Chondrocyte (in vitro differentiated cells): ENCODE measurements around the gene ZDHHC11B. TPM values are rescaled to one million over a fixed set of nuclear protein-coding genes. Genes with fewer than 3 reads are reported as not detected.
"Not testable (repeated sequence)": the region's sequence is repeated elsewhere in the genome, so short reads cannot be mapped to it uniquely, and the experiment has no call there.

Source experiments
- DNase-seq: peaks from one replicate; pipeline ENCODE4 v3.0.0; 2021; ENCODE audit warnings: mixed read lengths, low spot score
- H3K27ac Mint-ChIP-seq: one replicate; pipeline ENCODE4 v1.8.0; 2021; ENCODE audit warnings: mild to moderate bottlenecking, moderate library complexity, mixed read lengths; ENCODE audit not compliant: unreplicated experiment
- H3K27me3 Mint-ChIP-seq: 2 replicates; pipeline ENCODE4 v1.8.0; 2021; ENCODE audit warnings: low read depth, mixed read lengths
- H3K36me3 Mint-ChIP-seq: 2 replicates; pipeline ENCODE4 v1.8.0; 2021; ENCODE audit warnings: low read depth, mixed read lengths
- H3K4me1 Mint-ChIP-seq: 2 replicates; pipeline ENCODE4 v1.8.0; 2021; ENCODE audit warnings: low read depth, mild to moderate bottlenecking, mixed read lengths
- H3K4me3 Mint-ChIP-seq: one replicate; pipeline ENCODE4 v1.8.0; 2021; ENCODE audit warnings: mild to moderate bottlenecking, moderate library complexity, mixed read lengths; ENCODE audit not compliant: unreplicated experiment
- H3K9me3 Mint-ChIP-seq: 2 replicates; pipeline ENCODE4 v1.8.0; 2021; ENCODE audit warnings: low read depth, mixed read lengths
- total RNA-seq: library from RNA; stranded (reverse); gene quantifications from 3 replicates; pipeline ENCODE4 v1.2.1, GENCODE V29; 2021
- TF ChIP-seq, protein P1 (sequence below): fragments of 200-600 bp; sonication (generic); IDR thresholded peaks from 2 replicates; pipeline ENCODE4 v1.5.0; 2021; ENCODE audit warnings: antibody characterized with exemption, mild to moderate bottlenecking, moderate library complexity

Gene ZDHHC11B
- total RNA-seq, 1 donor from 2014 or later: 0.17 TPM

DNA sequence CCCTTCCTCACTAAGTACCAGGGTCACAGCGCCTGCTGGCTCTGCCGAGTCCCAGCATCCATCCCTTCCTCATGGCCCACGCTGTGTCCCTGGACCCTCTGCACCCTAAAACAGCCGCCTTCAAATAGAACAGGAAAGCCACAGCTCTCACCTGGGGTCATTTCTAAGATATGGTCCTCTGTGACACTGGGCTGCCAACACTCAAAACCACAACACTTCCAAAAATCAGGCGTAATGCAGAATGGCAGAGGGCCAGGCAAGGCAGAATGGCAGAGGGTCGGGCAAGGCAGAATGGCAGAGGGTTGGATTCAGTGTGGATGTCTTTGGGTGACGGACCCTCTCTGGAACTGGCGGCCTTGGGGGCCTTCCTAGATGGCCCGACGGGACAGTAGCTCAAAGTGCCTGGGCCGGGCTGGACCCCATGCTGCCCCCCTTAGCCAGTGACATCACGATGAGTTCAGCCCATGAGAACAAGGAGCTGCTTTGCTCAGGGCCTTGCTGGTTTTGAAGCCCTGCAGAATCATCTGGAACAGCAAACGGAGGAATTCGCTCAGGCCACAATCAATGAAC lies 35.3 kb downstream of the ZDHHC11B start:
- TF ChIP-seq, protein P1, sequence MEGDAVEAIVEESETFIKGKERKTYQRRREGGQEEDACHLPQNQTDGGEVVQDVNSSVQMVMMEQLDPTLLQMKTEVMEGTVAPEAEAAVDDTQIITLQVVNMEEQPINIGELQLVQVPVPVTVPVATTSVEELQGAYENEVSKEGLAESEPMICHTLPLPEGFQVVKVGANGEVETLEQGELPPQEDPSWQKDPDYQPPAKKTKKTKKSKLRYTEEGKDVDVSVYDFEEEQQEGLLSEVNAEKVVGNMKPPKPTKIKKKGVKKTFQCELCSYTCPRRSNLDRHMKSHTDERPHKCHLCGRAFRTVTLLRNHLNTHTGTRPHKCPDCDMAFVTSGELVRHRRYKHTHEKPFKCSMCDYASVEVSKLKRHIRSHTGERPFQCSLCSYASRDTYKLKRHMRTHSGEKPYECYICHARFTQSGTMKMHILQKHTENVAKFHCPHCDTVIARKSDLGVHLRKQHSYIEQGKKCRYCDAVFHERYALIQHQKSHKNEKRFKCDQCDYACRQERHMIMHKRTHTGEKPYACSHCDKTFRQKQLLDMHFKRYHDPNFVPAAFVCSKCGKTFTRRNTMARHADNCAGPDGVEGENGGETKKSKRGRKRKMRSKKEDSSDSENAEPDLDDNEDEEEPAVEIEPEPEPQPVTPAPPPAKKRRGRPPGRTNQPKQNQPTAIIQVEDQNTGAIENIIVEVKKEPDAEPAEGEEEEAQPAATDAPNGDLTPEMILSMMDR: no peak
- no peaks in the 10 kb centered on the region for H3K4me1 Mint-ChIP-seq
- H3K27me3 Mint-ChIP-seq: peaks cover 9% of the 10 kb centered on the region
- no peaks in the 10 kb centered on the region for H3K36me3 Mint-ChIP-seq
- no peaks in the 10 kb centered on the region for H3K9me3 Mint-ChIP-seq
- no peak overlapping the region for H3K4me3 Mint-ChIP-seq
- no peak overlapping the region for H3K27ac Mint-ChIP-seq
- DNase-seq: no peak

DNA sequence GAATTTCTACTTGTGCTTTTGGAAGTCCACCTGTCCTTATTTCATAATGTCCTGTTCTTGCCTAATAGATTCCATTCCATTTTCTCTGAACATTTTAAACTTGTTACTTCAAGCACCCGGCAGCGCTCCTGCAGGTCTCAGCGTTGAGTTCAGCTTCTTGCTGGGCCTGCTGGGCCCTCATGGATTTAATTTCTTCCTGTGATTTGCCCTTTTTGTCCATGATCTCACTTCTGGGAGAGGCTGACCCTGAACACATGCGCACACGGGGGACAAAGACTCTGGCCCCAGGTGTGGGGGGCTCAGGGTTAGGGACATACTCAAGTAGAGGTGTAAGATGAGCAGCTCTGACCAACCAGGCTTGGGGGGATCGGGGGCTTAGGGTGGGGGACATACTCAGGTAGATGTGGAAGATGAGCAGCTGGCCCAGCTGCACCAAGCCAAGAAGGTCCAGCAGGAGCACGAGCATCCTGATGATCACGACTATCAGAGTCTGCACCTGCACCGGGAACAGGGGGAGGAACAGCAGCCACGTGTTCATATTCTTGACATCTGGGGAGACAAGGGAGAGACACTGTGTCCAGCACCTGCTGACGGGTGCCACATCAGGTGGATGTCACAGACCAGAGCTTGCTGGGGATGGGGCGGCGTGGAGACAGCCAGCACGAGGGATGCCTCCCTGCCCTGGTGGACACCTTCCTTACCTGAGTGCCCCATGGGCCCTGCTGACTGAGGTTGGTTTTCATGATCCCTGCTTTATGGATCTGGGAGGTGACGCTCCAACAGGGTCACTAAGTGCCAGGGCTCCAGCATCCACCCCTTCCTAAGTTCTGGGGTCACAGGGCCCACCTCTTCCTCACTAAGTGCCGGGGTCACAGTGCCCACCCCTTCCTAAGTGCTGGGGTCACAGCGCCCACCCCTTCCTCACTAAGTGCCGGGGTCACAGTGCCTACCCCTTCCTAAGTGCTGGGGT lies 36.2 kb downstream of the ZDHHC11B start:
- H3K4me3 Mint-ChIP-seq, H3K4me1 Mint-ChIP-seq, H3K36me3 Mint-ChIP-seq, H3K27ac Mint-ChIP-seq, DNase-seq, H3K9me3 Mint-ChIP-seq, H3K27me3 Mint-ChIP-seq: not testable (repeated sequence)

DNA sequence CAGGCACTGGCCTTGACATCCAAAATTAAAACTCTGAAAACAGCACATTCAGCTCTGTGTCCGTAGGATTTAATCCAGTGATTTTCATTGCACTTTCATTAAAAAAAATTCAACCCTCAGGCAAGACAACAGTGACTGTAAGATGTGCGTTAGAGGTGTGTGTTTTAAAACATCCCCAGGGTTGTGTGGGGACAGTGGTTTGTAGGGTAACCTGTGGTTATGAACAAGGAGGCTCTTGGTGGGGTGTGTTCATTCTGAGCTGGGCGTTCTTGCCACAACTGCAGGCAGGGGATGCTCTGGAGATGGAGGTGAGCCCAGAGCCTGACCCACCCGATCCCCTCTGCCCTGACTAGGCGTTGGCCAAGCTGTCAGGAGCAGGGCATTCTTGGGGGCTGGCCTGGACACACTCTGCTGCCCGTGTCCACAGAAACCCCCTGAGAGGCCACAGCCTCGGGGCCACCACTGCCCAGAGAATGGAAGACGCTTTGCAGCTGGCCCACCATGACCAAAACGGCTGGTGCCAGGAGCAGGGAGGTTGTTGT lies 37.2 kb downstream of the ZDHHC11B start:
- not testable (repeated sequence) for H3K27ac Mint-ChIP-seq, H3K27me3 Mint-ChIP-seq, DNase-seq, H3K4me1 Mint-ChIP-seq, H3K4me3 Mint-ChIP-seq, H3K9me3 Mint-ChIP-seq, H3K36me3 Mint-ChIP-seq

DNA sequence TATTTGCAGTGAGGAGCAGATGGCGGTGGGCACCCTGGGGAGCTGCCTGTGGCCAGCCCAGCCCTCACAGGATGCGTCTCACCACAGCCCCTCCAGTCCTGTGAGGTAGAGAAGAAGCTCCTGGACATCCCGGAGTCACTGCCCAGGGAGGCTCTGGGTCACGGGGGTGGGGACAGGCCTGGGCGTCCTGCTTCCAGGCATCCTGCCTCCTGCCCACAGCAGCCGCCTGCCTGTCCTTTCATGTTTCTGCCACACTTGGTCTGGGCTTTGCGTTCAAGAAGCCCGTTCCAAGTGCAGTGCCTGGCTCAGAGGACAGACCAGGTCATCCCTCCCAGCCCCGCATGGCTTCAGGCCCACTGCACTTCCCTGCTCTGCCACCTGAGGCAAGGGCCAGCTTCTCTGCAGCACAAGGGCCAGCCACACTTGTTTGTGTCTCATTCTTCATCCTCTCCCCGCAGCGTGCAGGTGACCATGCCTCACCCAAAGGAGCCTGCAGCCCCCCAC lies 38.2 kb downstream of the ZDHHC11B start:
- no peak overlapping the region for H3K27ac Mint-ChIP-seq
- DNase-seq: no peak
- peaks cover 11% of the 10 kb centered on the region for H3K27me3 Mint-ChIP-seq
- peaks cover 3% of the 10 kb centered on the region for H3K9me3 Mint-ChIP-seq
- H3K4me1 Mint-ChIP-seq: no peaks in the 10 kb centered on the region
- no peaks in the 10 kb centered on the region for H3K36me3 Mint-ChIP-seq
- H3K4me3 Mint-ChIP-seq: no peak overlapping the region
- TF ChIP-seq, protein P1: no peak

DNA sequence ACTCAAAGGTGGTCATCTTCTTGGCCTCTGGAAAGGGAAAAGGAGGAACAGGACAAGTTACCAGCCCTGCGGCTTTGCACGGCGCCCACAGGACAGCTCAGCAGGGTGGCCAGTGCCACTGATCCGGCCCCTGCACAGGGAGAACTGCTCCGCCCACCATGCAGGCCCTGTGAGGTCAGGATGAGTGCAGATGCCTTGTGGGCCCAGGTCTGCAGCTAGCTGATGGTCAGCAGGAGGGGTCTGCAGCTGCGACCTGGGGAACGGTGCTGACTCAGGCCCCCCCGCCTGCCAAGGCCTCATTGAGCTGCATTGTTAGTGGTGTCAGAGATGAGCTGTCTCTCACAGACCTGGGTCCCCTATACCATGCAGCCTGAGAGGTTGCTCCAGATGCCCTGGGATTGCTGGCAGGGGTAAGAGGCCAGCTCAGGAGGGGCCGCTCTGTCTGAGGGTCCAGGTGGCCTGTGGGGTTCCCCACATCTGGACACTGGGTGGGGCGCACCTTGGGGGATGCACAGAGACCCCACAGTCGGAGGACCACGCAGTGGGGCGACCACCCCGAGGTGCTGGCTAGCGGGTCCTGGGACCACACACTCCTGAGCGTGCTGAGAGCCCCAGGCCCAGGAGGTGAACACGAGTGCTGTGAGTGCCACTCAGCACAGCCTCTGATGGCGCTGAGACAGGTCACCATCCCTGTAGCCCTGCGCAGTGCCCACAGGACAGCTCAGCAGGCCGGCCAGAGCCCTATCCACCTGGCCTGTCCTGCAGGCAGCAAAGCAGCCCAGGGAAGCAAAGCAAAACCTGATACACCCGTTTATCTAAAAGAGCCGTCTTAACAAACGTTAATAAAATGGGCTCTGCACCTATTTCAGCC lies 39.0 kb downstream of the ZDHHC11B start:
- not testable (repeated sequence) for H3K36me3 Mint-ChIP-seq, H3K4me1 Mint-ChIP-seq, H3K27ac Mint-ChIP-seq, DNase-seq, H3K9me3 Mint-ChIP-seq, H3K4me3 Mint-ChIP-seq
- H3K27me3 Mint-ChIP-seq: peaks cover 11% of the 10 kb centered on the region

DNA sequence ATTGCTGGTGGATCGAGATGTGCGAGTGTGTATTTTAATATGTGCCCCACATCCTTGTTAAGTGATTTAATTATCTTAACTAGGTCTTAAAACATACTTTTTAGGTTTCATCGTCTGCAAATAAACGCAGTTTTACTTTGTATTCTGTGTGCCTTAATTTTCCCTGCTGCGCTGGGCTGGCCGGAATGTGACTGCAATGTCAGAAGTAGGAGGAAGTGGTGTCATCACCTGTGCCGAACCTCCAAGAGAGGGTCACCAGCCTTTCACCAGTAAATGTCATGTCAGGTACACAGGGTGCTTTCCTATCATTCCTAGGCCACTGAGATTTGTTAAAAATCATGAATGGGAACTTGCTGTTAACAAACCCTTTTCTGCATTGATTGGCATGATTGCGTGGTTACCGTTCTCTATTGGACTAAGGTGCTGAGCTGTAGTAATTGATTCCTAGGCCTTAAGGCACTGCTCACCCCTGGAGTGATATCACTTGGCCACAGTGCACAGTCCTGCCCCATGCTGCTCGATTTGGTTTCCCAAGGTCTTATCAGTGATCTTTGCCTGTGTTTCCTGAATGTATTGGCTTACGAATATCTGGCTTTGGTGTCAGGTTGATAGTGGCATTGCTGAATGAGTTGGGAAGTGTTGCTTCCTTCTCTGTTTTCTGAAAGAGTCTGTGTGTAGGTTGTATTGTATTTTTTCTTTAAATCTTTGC lies 40.7 kb downstream of the ZDHHC11B start:
- not testable (repeated sequence) for H3K4me3 Mint-ChIP-seq, H3K9me3 Mint-ChIP-seq, H3K27ac Mint-ChIP-seq, H3K36me3 Mint-ChIP-seq, H3K4me1 Mint-ChIP-seq, DNase-seq
- peaks cover 15% of the 10 kb centered on the region for H3K27me3 Mint-ChIP-seq

DNA sequence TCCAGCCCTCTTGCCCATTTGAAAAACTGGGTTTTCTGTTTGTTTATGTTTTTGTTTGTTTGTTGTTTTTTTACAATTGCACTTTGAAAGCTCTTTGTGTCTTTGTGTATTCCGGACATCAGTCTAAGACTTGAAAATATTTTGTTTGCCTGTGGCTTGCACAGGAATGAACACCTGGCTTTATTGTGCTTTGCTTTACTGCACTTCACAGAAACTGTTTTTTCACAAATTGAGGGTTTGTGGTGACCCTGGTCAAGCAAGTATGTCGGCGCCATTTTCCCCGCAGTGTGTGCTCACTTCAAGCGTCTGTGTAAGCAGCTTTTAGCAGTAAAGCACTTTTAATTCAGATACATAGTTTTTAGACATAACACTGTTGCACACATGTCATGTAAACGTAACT lies 42.3 kb downstream of the ZDHHC11B start:
- not testable (repeated sequence) for H3K4me1 Mint-ChIP-seq, DNase-seq, H3K27ac Mint-ChIP-seq, H3K36me3 Mint-ChIP-seq, H3K9me3 Mint-ChIP-seq, H3K4me3 Mint-ChIP-seq
- H3K27me3 Mint-ChIP-seq: peaks cover 18% of the 10 kb centered on the region

DNA sequence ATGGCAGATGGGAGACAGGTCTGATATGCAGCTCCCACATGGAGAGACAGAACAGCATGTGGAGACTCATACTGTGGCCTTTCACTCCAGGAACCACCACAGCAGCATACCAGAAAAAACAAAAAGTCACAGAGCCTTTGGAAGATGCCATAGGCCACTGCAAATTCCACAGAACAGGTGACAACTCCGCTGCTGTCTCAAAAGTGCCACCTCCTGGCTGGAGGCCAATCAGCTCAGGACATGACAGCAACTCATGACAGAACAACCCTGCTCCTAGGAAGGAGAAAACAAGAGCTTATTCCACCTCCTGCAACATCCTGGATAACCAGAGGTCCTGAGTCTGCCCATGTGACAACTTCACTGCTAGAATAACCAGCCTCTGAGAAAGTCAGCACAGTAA lies 50.4 kb downstream of the ZDHHC11B start:
- not testable (repeated sequence) for DNase-seq, H3K4me3 Mint-ChIP-seq, H3K27ac Mint-ChIP-seq, H3K4me1 Mint-ChIP-seq, H3K36me3 Mint-ChIP-seq, H3K9me3 Mint-ChIP-seq
- H3K27me3 Mint-ChIP-seq: peaks cover 41% of the 10 kb centered on the region

DNA sequence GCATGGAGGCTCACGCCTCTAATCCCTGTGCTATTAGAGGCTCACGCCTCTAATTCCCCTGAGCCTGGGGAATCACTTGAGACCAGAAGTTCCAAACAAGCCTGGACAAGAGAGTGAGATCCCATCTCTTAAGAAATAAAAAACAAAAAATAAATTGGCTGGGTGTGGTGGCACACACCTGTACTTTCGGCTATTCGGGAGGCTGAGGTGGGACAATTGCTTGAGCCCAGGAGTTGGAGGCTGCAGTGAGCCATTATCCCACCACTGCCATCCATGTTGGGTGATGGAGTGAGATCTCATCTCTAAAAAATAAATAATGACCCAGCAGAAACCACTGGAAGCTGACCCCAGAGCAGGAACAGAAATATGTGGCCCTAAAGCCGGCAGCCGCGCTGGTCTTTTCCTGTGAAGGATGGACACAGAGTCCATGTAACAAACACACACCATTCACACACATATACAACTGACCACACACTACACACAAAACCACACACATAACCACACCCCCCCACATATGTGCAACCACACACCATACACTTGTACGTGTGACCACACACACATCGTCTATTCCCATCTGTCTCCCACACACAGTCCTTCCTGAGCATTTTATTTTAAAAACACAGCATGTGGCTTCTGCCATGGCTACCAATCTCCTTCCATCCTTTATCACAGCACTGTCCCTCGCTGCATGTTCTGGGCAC lies 51.6 kb downstream of the ZDHHC11B start:
- H3K36me3 Mint-ChIP-seq, DNase-seq, H3K27ac Mint-ChIP-seq, H3K9me3 Mint-ChIP-seq, H3K4me3 Mint-ChIP-seq, H3K4me1 Mint-ChIP-seq: not testable (repeated sequence)
- H3K27me3 Mint-ChIP-seq: peaks cover 42% of the 10 kb centered on the region
